ENCODE results near the gene POMT1. TPM values are rescaled to one million over a fixed set of nuclear protein-coding genes. Genes with fewer than 3 reads are reported as not detected.

POMT1 gene
- total RNA-seq, 1 donor from 2014 or later, result 61.0 TPM

DNA sequence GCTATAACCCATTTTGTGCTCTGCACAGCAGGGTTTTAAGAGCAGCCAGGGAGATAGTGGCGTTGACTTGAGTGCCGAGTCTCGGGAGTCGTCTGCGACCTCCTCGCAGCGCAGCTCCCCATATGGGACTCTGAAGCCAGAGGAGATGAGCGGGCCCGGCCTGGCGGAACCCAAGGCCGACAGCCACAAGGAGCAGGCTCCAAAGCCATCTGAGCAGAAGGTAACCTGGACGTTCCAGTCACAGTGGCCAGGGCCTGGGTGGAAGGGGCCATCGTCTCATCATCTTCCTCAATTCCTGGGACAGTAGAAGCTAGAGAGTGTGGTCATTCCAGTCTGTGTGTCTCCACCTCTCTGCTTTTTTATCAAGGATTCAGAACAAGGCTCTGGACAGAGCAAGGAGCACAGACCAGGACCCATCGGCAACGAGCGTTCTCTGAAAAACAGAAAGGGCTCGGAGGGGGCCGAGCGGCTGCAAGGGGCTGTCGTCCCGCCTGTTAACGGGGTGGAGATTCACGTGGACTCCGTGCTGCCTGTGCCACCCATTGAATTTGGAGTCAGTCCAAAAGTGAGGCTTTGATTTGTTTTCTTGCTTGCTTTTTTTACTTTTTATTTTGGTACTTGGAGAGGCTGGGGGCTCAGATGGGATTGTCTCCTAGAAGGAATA is 20.2 kb upstream of the POMT1 start:
- Mint-ChIP-seq H3K4me1 (ENCODE audit: low read depth) (no peaks in the 10 kb centered on the region), H3K27ac (peak overlapping the region; percentile 47), H3K9me3 (ENCODE audit: low read depth) (no peaks in the 10 kb centered on the region), H3K4me3 (ENCODE audit: low read depth) (no peak overlapping the region), H3K27me3 (no peaks in the 10 kb centered on the region), H3K36me3 (ENCODE audit: insufficient read depth) (peaks cover 29% of the 10 kb centered on the region)
- DNase-seq (ENCODE audit: low spot score, unreplicated experiment), result no peak
- TF ChIP-seq CTCF (IDR thresholded peaks at IDR 0.05; ENCODE audit: unreplicated experiment), result no peak

- Mint-ChIP-seq H3K36me3 (ENCODE audit: insufficient read depth) (peaks cover 32% of the 10 kb centered on the region), H3K9me3 (ENCODE audit: low read depth) (no peaks in the 10 kb centered on the region), H3K27ac (no peak overlapping the region), H3K4me1 (ENCODE audit: low read depth) (no peaks in the 10 kb centered on the region), H3K27me3 (no peaks in the 10 kb centered on the region), H3K4me3 (ENCODE audit: low read depth) (no peak overlapping the region)
- TF ChIP-seq CTCF (IDR thresholded peaks at IDR 0.05; ENCODE audit: unreplicated experiment), result no peak
- no peak for DNase-seq (ENCODE audit: low spot score, unreplicated experiment)
These were observed 19.2 kb upstream of the POMT1 start for GRCh38 chr9:131483319-131484050.

- TF ChIP-seq CTCF (IDR thresholded peaks at IDR 0.05; ENCODE audit: unreplicated experiment), result no peak
- DNase-seq (ENCODE audit: low spot score, unreplicated experiment), result no peak
- Mint-ChIP-seq H3K27ac (peak overlapping the region; percentile 56), H3K36me3 (ENCODE audit: insufficient read depth) (peaks cover 33% of the 10 kb centered on the region), H3K4me1 (ENCODE audit: low read depth) (no peaks in the 10 kb centered on the region), H3K27me3 (no peaks in the 10 kb centered on the region), H3K4me3 (ENCODE audit: low read depth) (no peak overlapping the region), H3K9me3 (ENCODE audit: low read depth) (no peaks in the 10 kb centered on the region)
These were observed 18.7 kb upstream of the POMT1 start for GRCh38 chr9:131484051-131484445.

GRCh38 chr9:131484560-131485185 is 18.0 kb upstream of the POMT1 start:
- no peak for TF ChIP-seq CTCF (IDR thresholded peaks at IDR 0.05; ENCODE audit: unreplicated experiment)
- DNase-seq (ENCODE audit: low spot score, unreplicated experiment), result no peak
- peaks cover 31% of the 10 kb centered on the region for H3K36me3 Mint-ChIP-seq (ENCODE audit: insufficient read depth)

DNA sequence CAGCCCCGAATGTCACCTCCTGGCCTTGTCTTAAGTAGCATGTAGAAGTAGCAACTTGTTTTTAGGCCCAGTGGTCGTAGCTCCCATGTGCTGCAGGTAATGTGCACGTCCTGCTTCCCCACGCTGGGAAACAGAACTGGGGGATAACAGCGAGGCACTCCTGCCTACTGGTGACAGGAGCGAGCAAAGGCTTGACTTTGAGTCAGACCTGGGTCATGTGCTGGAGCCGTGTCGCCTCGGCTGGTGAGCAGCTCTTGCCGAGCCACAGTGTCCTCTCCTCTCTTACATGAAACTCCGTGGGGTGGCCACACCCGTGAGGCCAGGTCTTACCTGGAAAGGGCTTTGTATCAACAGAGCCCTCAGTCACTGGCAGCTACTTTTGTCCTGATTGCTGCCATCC is 17.5 kb upstream of the POMT1 start:
- Mint-ChIP-seq H3K27me3 (no peaks in the 10 kb centered on the region), H3K36me3 (ENCODE audit: insufficient read depth) (peaks cover 34% of the 10 kb centered on the region), H3K27ac (no peak overlapping the region), H3K4me1 (ENCODE audit: low read depth) (no peaks in the 10 kb centered on the region), H3K9me3 (ENCODE audit: low read depth) (no peaks in the 10 kb centered on the region), H3K4me3 (ENCODE audit: low read depth) (no peak overlapping the region)
- TF ChIP-seq CTCF (IDR thresholded peaks at IDR 0.05; ENCODE audit: unreplicated experiment), result no peak
- DNase-seq (ENCODE audit: low spot score, unreplicated experiment), result no peak

More at GRCh38 chr9:131484560-131485185, 18.0 kb upstream of the POMT1 start:
- H3K9me3 Mint-ChIP-seq (ENCODE audit: low read depth), result no peaks in the 10 kb centered on the region
- no peak overlapping the region for H3K4me3 Mint-ChIP-seq (ENCODE audit: low read depth)
- no peaks in the 10 kb centered on the region for H3K4me1 Mint-ChIP-seq (ENCODE audit: low read depth)
- H3K27ac Mint-ChIP-seq, result peak overlapping the region; percentile 56
- no peaks in the 10 kb centered on the region for H3K27me3 Mint-ChIP-seq
